Lower leg skin (tissue), 4 donors: Measurements from ENCODE around the gene DMRTA2. TPM values are rescaled to one million over a fixed set of nuclear protein-coding genes. Genes with fewer than 3 reads are reported as not detected.

ENCODE experiments used
- DNase-seq, 2 donors: peaks; one replicate each; pipeline ENCODE4 v3.0.0-alpha.2; 2019; ENCODE audit warnings: low spot score in 2 of 2
- H3K4me3 ChIP-seq: fragments of 200-600 bp; sonication (generic); 2 replicates; pipeline ENCODE4 v1.5.1; 2017; ENCODE audit warnings: mild to moderate bottlenecking, low read depth; ENCODE audit not compliant: poor library complexity, severe bottlenecking
- CTCF ChIP-seq, 3 donors: fragments of 450-650 bp; IDR thresholded peaks; one replicate each; pipeline ENCODE4 v1.5.1; 2016; ENCODE audit warnings: antibody characterized with exemption in 3 of 3, mild to moderate bottlenecking in 3 of 3, moderate library complexity in 2 of 3
- POLR2A ChIP-seq, 2 donors: fragments of 450-650 bp; IDR thresholded peaks; one replicate each; pipeline ENCODE4 v1.6.1; 2016 to 2017; ENCODE audit warnings: antibody characterized with exemption in 2 of 2, mild to moderate bottlenecking in 1 of 2, moderate library complexity in 1 of 2
- WGBS, 2 donors: methylation state at CpG; one replicate each; pipeline ENCODE4 v1.1.5; 2018; 5-methylcytosine and 5-hydroxymethylcytosine counted together
- intact Hi-C: fragments of 100-400 bp; cut with DNase I; formaldehyde crosslinking; loops from one replicate; pipeline ENCODE4 v1.15.0; 2023; ENCODE audit warnings: low total_unique reads
- total RNA-seq, 4 donors: library from RNA; depleted of rRNA; stranded (reverse); fragments of >200 nt; gene quantifications; one replicate each; pipeline ENCODE4 v1.1.0, GENCODE V29; 2016

DMRTA2 gene
- total RNA-seq, 4 donors from 2014 or later, result 0.23 TPM; not detected in 3

- WGBS, 2 donors, result 2 to 4% methylated on average over 5 to 37 of the region's 64 CpGs
- no peak overlapping the region for H3K4me3 ChIP-seq
- intact Hi-C loops, result no loop called here
- no peak for DNase-seq
- no peak for TF ChIP-seq POLR2A (IDR thresholded peaks at IDR 0.05)
- no peak for TF ChIP-seq CTCF (IDR thresholded peaks at IDR 0.05)
Measured at GRCh38 chr1:50418600-50419109, 4.6 kb downstream of the DMRTA2 start.

GRCh38 chr1:50417946-50418599 is 5.2 kb downstream of the DMRTA2 start:
- intact Hi-C loops, result no loop called here
- TF ChIP-seq CTCF (IDR thresholded peaks at IDR 0.05), result no peak
- no peak for TF ChIP-seq POLR2A (IDR thresholded peaks at IDR 0.05)
- whole genome bisulfite sequencing, 2 donors, result 17% methylated on average over 19 of the region's 20 CpGs
- H3K4me3 ChIP-seq, result no peak overlapping the region
- DNase-seq, result no peak

GRCh38 chr1:50417507-50417906 is 5.7 kb downstream of the DMRTA2 start:
- WGBS, 2 donors, result 13% methylated on average over 16 to 23 of the region's 23 CpGs
- intact Hi-C loops, result no loop called here
- no peak overlapping the region for H3K4me3 ChIP-seq
- DNase-seq, result no peak
- no peak for TF ChIP-seq POLR2A (IDR thresholded peaks at IDR 0.05)
- TF ChIP-seq CTCF (IDR thresholded peaks at IDR 0.05), result no peak

GRCh38 chr1:50416553-50417453 is 6.4 kb downstream of the DMRTA2 start:
- TF ChIP-seq CTCF (IDR thresholded peaks at IDR 0.05), result no peak
- TF ChIP-seq POLR2A (IDR thresholded peaks at IDR 0.05), result no peak
- intact Hi-C loops, result no loop called here
- no peak overlapping the region for H3K4me3 ChIP-seq
- 3 to 4% methylated on average over 35 to 46 of the region's 46 CpGs for WGBS, 2 donors
- no peak for DNase-seq

GRCh38 chr1:50416150-50416527 is 7.1 kb downstream of the DMRTA2 start:
- intact Hi-C loops, result no loop called here
- no peak overlapping the region for H3K4me3 ChIP-seq
- WGBS, 2 donors, result 2 to 3% methylated on average over 18 to 22 of the region's 25 CpGs
- no peak for DNase-seq
- TF ChIP-seq CTCF (IDR thresholded peaks at IDR 0.05), result no peak
- TF ChIP-seq POLR2A (IDR thresholded peaks at IDR 0.05), result no peak
